ENCODE measurements around the gene KLF17.

DNA sequence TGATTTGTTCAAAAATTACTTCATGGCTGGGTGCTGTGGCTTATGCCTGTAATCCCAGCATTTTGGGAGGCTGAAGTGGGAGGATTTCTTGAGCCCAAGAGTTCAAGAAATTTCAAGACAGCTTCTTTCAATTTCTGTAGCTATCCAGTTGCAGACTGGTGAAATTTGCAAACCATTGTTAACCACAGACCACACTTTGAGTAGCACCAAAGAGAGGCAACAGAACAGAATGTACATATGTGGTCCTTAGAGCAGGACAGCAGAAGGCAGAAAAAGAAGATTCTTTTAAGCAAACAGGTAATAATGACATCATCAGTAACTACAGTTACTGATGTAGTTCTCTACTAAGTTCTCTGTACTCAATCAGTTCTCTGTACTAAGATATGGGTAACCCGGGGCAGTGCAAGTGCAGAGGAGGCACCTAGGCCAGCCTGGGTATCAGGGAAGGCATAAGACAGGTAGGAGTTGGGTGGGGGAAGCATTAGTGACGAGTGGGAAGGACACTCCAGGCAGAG is 5.5 kb upstream of the KLF17 start:
- TF ChIP-seq POLR2AphosphoS5 (IDR thresholded peaks at IDR 0.05; ENCODE audit: borderline replicate concordance, low read depth, low read length) (no peak), EZH2 (IDR thresholded peaks at IDR 0.05) (no peak), FOXP2 (optimal IDR thresholded peaks at IDR 0.05; ENCODE audit: control extremely low read depth, extremely low read length, insufficient read depth) (no peak)

All from SK-N-MC (cell line).